ENCODE results near the gene MARCHF10.

The MARCHF10 gene

DNA sequence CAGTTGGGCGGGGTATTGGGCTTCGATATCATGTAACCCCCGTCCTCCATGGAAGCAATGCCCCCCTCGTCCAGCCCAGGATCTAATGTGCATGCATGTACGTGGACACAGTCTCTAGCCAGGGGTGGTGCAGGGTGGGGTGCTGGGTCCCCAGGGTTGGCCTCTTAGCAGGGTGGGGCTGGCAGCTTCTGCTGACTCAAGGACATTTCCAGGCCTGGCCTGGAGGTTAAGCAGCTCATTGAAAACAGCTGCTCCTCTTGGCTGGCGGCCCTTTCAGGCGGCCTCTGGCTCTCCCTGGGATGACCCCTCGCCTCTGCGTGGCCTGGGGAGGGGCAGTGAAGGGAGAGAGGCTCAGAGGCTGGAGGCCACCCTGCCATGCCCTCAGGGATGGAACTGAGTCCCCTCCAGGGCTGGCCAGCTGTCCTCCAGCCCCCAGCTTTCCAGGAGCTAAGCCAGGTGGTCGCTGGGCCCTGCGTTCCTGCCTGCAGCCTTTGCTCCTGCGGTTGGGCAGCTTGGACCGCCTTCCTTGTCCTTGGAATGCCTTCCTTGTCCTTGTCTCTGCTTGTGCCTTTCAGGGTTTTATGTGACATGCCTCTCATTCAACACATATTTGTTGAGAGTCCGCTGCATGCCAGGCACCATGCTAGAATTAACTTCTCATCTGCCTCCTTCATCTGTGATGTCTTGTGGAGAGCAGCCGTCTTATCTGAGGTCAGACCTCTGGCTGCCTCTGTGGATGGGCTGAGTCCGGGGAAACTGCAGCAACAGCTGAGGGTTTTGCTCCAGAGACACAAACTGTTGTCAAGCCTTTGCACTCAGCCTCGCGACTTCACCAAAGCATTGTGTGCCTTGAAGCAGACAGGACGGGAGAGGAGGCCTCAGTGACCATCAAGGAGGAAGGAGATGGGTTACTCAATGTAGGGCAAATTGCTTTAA lies 154.0 kb downstream of the MARCHF10 start:
- no peak for FAIRE-seq

DNA sequence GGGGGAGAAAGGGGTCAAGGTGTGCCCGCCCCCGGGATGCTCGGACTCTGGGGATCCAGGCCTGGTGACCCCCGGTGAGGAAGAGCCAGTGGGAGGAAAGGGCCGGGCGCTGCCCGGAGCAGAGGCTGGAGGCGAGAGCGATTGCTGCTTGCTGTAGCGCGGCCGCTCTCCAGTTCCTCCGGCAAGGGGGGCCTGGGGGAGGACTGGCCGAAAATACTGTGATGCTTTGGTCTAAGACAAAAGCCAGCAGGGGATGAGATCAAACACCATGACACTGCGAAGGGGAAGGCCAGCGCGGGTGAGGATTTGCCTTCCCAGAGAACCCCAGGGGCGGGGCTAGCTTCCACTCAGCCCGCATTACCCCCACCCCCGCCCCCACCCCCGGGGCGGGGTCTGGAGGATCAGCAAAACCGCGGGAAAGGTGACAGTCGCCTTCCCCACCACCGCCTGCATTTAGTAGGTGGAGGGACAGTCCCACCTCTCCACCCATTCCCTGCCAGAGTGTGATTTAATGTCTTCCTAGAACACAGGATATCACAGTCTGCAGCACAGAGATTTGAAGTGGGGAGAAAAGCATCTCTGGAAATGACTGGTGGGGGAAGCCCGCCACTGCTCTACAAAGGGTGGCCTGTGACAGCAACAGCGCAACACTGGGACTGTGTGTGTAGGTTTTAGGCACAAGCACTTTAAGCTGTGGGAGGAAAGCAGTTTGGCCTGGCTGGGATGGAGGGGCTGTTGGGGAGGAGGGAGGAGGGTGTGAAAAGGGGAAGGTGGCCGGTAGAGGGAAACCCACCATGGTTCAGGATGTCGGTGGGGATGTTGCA lies 154.9 kb downstream of the MARCHF10 start:
- no peak for FAIRE-seq

DNA sequence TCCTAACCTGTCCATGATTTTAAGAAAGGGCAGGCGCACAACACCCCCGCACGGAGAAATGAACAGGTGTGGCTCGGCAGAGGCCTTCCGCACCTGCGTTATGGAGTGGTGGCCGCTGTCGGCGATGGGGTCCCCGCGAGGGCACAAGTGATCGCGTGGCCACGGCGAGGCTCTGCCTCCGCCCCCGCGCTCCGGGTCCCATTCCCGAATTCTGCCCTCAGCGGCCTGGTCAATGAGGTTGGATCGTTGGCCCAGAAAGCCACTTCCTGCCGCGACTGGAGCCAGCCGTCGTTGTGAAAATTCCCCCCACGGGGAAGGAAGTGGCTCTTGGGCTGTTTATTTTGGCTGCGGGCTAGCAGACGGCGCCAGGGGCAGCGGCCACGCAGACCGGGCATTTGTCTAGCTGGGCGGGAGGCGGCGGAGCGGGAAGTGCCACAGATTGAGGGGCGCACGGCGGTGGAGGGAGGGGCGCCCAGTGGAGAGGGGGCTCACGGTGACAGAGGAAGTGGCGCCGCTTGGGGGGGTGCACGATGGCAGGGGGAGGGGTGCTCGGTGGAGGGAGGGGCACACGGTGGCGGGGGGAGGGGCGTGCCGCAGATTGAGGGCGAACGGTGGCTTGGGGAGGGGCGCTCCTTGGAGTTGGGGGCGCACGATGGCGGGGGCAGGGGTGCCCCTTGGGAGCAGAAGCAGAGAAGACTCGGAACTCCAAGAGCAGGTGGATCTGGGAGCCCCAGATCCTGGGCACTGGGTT lies 155.7 kb downstream of the MARCHF10 start:
- no peak for FAIRE-seq
